HEK293 (cell line): ENCODE measurements around the gene GABPB1.

Source experiments
- CTCF ChIA-PET: fragments of 350-600 bp; formaldehyde crosslinking; extraction: SDS; loops from one replicate; lab custom pipeline; 2021; ENCODE audit warnings: antibody characterized with exemption; lab: Yijun Ruan, JAX
- POLR2A ChIA-PET: fragments of 300-600 bp; formaldehyde crosslinking; extraction: SDS; loops from one replicate; lab custom pipeline; 2020; ENCODE audit warnings: antibody characterized with exemption, inconsistent platforms; lab: Yijun Ruan, JAX
- H3K27ac ChIP-seq: fragments of 200-500 bp; sonication (Bioruptor generic); 2 replicates; pipeline ENCODE4 v1.5.1; 2014; ENCODE audit warnings: low read depth, low read length, control low read depth, inconsistent platforms; ENCODE audit errors: extremely low read depth
- H3K36me3 ChIP-seq, 2 experiments: fragments of 200-500 bp in 1 of 2; sonication (Bioruptor generic) in 1 of 2; 1 replicate in 1 of 2; 2 replicates in 1 of 2; pipeline ENCODE4 v1.5.1; 2014 to 2017; ENCODE audit warnings: inconsistent platforms in 2 of 2, low read length in 2 of 2; ENCODE audit not compliant: control insufficient read depth in 2 of 2, insufficient read depth in 1 of 2
- H3K4me1 ChIP-seq: fragments of 200-500 bp; sonication (Bioruptor generic); 2 replicates; pipeline ENCODE4 v1.5.1; 2014; ENCODE audit warnings: mild to moderate bottlenecking, low read length, inconsistent platforms; ENCODE audit not compliant: control insufficient read depth, insufficient read depth
- H3K4me3 ChIP-seq: 2 replicates; pipeline ENCODE4 v1.5.1; 2011; ENCODE audit warnings: low read depth, mild to moderate bottlenecking, control low read depth, low read length, moderate library complexity
- H3K9me3 ChIP-seq: fragments of 200-500 bp; sonication (Bioruptor generic); 2 replicates; pipeline ENCODE4 v1.5.1; 2014; ENCODE audit warnings: low read depth, low read length, inconsistent platforms; ENCODE audit not compliant: control insufficient read depth, insufficient read depth
- FEZF1 ChIP-seq: fragments of 450-650 bp; formaldehyde crosslinking; IDR thresholded peaks from 2 replicates; pipeline ENCODE4 v1.5.1; 2016; ENCODE audit warnings: missing biosample characterization, missing genetic modification characterization
- GFI1B ChIP-seq: fragments of 450-650 bp; formaldehyde crosslinking; IDR thresholded peaks from 2 replicates; pipeline ENCODE4 v1.5.1; 2016; ENCODE audit warnings: missing biosample characterization, missing genetic modification characterization
- KLF10 ChIP-seq: fragments of 450-650 bp; IDR thresholded peaks from 2 replicates; pipeline ENCODE4 v1.5.1; 2018; ENCODE audit warnings: missing biosample characterization, mild to moderate bottlenecking, missing genetic modification characterization
- SCRT2 ChIP-seq: fragments of 450-650 bp; formaldehyde crosslinking; IDR thresholded peaks from 2 replicates; pipeline ENCODE4 v1.5.1; 2016; ENCODE audit warnings: missing biosample characterization, missing genetic modification characterization
- SP3 ChIP-seq: fragments of 450-650 bp; formaldehyde crosslinking; IDR thresholded peaks from 2 replicates; pipeline ENCODE4 v1.5.1; 2016; ENCODE audit warnings: missing biosample characterization, missing genetic modification characterization
- SP7 ChIP-seq: fragments of 450-650 bp; formaldehyde crosslinking; IDR thresholded peaks from 2 replicates; pipeline ENCODE4 v1.5.1; 2016; ENCODE audit warnings: missing biosample characterization, missing genetic modification characterization
- ZBTB17 ChIP-seq: fragments of 450-650 bp; formaldehyde crosslinking; IDR thresholded peaks from 2 replicates; pipeline ENCODE4 v1.5.1; 2016; ENCODE audit warnings: missing biosample characterization, missing genetic modification characterization
- ZBTB21 ChIP-seq: fragments of 450-650 bp; formaldehyde crosslinking; IDR thresholded peaks from 2 replicates; pipeline ENCODE4 v1.5.1; 2017; ENCODE audit warnings: missing biosample characterization, missing genetic modification characterization
- ZBTB48 ChIP-seq: fragments of 450-650 bp; formaldehyde crosslinking; IDR thresholded peaks from 2 replicates; pipeline ENCODE4 v1.5.1; 2016; ENCODE audit warnings: missing biosample characterization, missing genetic modification characterization
- ZBTB7A ChIP-seq: fragments of 450-650 bp; formaldehyde crosslinking; IDR thresholded peaks from 2 replicates; pipeline ENCODE4 v1.5.1; 2016; ENCODE audit warnings: low read depth, missing biosample characterization, missing genetic modification characterization
- ZFHX2 ChIP-seq: fragments of 450-650 bp; formaldehyde crosslinking; conservative IDR thresholded peaks from 2 replicates; pipeline ENCODE4 v1.5.1; 2016; ENCODE audit warnings: missing biosample characterization, missing genetic modification characterization
- ZNF132 ChIP-seq: fragments of 450-650 bp; formaldehyde crosslinking; IDR thresholded peaks from 2 replicates; pipeline ENCODE4 v1.5.1; 2017; ENCODE audit warnings: missing biosample characterization, missing genetic modification characterization, borderline replicate concordance
- ZNF16 ChIP-seq: fragments of 450-650 bp; formaldehyde crosslinking; IDR thresholded peaks from 2 replicates; pipeline ENCODE4 v1.5.1; 2016; ENCODE audit warnings: low read depth, missing biosample characterization, missing genetic modification characterization
- ZNF610 ChIP-seq: fragments of 450-650 bp; formaldehyde crosslinking; IDR thresholded peaks from 2 replicates; pipeline ENCODE4 v1.5.1; 2016; ENCODE audit warnings: missing biosample characterization, missing genetic modification characterization, borderline replicate concordance
- ZNF626 ChIP-seq: fragments of 450-650 bp; sonication (Bioruptor Pico); formaldehyde crosslinking; IDR thresholded peaks from 2 replicates; pipeline ENCODE4 v1.5.1; 2018; ENCODE audit warnings: missing biosample characterization, missing genetic modification characterization, inconsistent platforms
- ZNF670 ChIP-seq: fragments of 450-650 bp; formaldehyde crosslinking; IDR thresholded peaks from 2 replicates; pipeline ENCODE4 v1.5.1; 2016; ENCODE audit warnings: missing biosample characterization, missing genetic modification characterization, low read depth
- ZNF677 ChIP-seq: fragments of 450-650 bp; IDR thresholded peaks from 2 replicates; pipeline ENCODE4 v1.5.0; 2018; ENCODE audit warnings: missing biosample characterization, mild to moderate bottlenecking, missing genetic modification characterization, moderate library complexity
- ZNF747 ChIP-seq: fragments of 450-650 bp; formaldehyde crosslinking; IDR thresholded peaks from 2 replicates; pipeline ENCODE4 v1.5.1; 2016; ENCODE audit warnings: missing biosample characterization, missing genetic modification characterization
- ZSCAN23 ChIP-seq: fragments of 450-650 bp; formaldehyde crosslinking; IDR thresholded peaks from 2 replicates; pipeline ENCODE4 v1.5.1; 2016; ENCODE audit warnings: missing biosample characterization, missing genetic modification characterization
- TF ChIP-seq, protein P1 (sequence below): fragments of 450-650 bp; formaldehyde crosslinking; IDR thresholded peaks from 2 replicates; pipeline ENCODE4 v1.5.1; 2016; ENCODE audit warnings: missing biosample characterization, missing genetic modification characterization
- TF ChIP-seq, protein P2 (sequence below): fragments of 450-650 bp; formaldehyde crosslinking; IDR thresholded peaks from 2 replicates; pipeline ENCODE4 v1.5.1; 2016; ENCODE audit warnings: missing biosample characterization, missing genetic modification characterization
- TF ChIP-seq, protein P3 (sequence below): fragments of 450-650 bp; formaldehyde crosslinking; IDR thresholded peaks from 2 replicates; pipeline ENCODE4 v1.5.1; 2016; ENCODE audit warnings: missing biosample characterization, missing genetic modification characterization

Gene GABPB1

DNA sequence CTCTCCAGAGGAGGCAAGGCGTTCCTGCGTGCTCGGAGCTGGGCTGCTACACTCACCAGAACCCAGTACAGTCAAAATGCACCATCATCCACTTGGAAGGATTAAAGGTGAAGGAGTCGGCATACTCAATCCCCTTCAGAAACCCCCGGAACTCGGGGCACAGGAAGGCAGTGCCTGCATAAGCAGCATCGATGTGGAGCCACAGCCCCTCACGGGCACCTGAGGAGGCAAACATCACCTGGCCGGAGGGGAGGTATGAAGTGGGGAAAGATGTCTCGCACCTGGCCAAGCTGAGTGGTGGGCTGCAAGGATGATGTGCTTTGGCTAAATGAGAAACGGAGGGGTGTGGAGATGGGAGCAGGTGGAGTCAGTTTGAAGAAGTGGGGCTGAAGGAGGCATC lies 102.4 kb downstream of the GABPB1 start (continued):
- TF ChIP-seq, protein P1, sequence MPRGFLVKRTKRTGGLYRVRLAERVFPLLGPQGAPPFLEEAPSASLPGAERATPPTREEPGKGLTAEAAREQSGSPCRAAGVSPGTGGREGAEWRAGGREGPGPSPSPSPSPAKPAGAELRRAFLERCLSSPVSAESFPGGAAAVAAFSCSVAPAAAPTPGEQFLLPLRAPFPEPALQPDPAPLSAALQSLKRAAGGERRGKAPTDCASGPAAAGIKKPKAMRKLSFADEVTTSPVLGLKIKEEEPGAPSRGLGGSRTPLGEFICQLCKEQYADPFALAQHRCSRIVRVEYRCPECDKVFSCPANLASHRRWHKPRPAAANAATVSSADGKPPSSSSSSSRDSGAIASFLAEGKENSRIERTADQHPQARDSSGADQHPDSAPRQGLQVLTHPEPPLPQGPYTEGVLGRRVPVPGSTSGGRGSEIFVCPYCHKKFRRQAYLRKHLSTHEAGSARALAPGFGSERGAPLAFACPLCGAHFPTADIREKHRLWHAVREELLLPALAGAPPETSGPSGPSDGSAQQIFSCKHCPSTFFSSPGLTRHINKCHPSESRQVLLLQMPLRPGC: no peak
- TF ChIP-seq SCRT2 (tag by site-specific recombination) (no peak), ZFHX2 (no peak), ZNF626 (tag by site-specific recombination) (no peak), ZNF132 (no peak), KLF10 (tag by site-specific recombination) (no peak), ZBTB7A (tag by site-specific recombination) (no peak), FEZF1 (no peak), GFI1B (tag by site-specific recombination) (no peak)
- TF ChIP-seq, protein P2, sequence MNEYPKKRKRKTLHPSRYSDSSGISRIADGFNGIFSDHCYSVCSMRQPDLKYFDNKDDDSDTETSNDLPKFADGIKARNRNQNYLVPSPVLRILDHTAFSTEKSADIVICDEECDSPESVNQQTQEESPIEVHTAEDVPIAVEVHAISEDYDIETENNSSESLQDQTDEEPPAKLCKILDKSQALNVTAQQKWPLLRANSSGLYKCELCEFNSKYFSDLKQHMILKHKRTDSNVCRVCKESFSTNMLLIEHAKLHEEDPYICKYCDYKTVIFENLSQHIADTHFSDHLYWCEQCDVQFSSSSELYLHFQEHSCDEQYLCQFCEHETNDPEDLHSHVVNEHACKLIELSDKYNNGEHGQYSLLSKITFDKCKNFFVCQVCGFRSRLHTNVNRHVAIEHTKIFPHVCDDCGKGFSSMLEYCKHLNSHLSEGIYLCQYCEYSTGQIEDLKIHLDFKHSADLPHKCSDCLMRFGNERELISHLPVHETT (tag by site-specific recombination): no peak

DNA sequence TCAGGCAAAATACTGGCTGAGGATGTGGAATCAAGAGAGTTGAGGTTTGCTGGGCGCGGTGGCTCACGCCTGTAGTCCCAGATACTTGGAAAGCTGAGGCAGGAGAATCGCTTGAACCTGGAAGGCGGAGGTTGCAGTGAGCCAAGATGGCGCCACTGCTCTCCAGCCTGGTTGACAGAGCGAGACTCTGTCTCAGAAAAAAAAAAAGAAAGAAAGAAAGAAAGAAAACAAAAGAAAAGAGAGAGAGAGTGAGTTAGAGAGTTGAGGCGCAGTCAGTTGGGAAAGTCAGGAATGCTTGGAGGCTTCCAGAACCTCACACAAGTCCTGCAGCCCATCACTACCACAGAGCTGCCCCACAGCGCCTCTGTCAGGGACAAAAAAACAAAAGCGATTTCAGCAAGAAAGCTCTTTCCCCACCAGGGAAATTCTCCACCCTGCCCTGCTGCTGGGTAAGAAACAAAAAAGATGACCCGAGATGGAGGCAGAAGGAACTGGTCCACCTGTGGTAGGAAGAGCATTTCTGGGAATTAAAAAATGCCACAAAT lies 103.3 kb downstream of the GABPB1 start:
- ChIA-PET CTCF (no interaction called here), POLR2A (no interaction called here)

DNA sequence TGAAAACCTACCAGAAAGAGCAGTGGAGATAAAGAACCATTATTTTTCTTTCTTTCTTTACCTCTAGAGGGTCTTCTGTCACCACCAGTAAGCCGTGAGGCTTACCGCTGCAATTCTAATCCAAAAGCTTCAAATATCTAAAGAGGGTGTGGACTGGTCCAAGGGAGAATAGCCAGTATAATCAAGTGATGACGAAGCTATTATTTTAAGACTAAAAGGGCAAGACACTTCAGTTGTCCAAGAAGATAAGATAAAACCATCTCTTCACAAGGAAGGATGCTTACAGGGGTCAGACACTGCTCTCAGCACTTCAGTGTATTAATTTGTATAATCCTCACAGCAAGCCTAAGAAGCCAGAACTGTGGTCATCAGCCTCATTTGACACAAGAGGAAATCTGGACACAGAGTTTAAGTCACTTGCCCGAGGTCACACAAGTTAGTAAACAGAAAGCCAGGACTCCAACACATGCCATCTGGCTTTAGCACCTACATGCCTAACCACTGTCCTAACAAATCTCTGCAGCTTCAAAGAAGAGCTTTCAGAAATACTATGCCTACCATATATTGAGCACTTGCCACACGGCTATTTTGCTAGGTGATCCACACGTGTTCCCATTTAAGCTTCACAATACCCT lies 104.1 kb downstream of the GABPB1 start:
- Histone ChIP-seq H3K4me3 (no peak overlapping the region), H3K27ac (no peak overlapping the region), H3K36me3 (no peaks in the 10 kb centered on the region), H3K9me3 (no peaks in the 10 kb centered on the region), H3K4me1 (no peaks in the 10 kb centered on the region)
- CTCF ChIA-PET: no interaction called here
- POLR2A ChIA-PET: no interaction called here
- no peak for TF ChIP-seq ZBTB17

More for the DNA sequence above, 103.3 kb downstream of the GABPB1 start:
- no peak overlapping the region for H3K27ac ChIP-seq
- H3K9me3 ChIP-seq: no peaks in the 10 kb centered on the region
- no peaks in the 10 kb centered on the region for H3K4me1 ChIP-seq
- H3K36me3 ChIP-seq: no peaks in the 10 kb centered on the region
- no peak overlapping the region for H3K4me3 ChIP-seq
- TF ChIP-seq ZBTB21 (tag by site-specific recombination): no peak
- TF ChIP-seq, protein P1: no peak
- TF ChIP-seq, protein P3, sequence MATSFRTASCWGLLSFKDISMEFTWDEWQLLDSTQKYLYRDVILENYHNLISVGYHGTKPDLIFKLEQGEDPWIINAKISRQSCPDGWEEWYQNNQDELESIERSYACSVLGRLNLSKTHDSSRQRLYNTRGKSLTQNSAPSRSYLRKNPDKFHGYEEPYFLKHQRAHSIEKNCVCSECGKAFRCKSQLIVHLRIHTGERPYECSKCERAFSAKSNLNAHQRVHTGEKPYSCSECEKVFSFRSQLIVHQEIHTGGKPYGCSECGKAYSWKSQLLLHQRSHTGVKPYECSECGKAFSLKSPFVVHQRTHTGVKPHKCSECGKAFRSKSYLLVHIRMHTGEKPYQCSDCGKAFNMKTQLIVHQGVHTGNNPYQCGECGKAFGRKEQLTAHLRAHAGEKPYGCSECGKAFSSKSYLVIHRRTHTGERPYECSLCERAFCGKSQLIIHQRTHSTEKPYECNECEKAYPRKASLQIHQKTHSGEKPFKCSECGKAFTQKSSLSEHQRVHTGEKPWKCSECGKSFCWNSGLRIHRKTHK: no peak
- no peak for TF ChIP-seq ZBTB48 (tag by site-specific recombination)
- TF ChIP-seq SP3: no peak
- TF ChIP-seq ZNF670 (tag by site-specific recombination): no peak
- no peak for TF ChIP-seq ZNF610
- no peak for TF ChIP-seq ZSCAN23 (tag by site-specific recombination)
- no peak for TF ChIP-seq ZNF132
- no peak for TF ChIP-seq ZNF677
- TF ChIP-seq SP7 (tag by site-specific recombination): no peak
- TF ChIP-seq ZNF747 (tag by site-specific recombination): no peak
- TF ChIP-seq ZNF16 (tag by site-specific recombination): no peak
